GM18951 (cell line): Measurements from ENCODE around the gene SNAPC2.

Experiments
- POLR2A ChIP-seq: IDR thresholded peaks from 4 replicates; pipeline ENCODE4 v1.6.1; 2011; ENCODE audit warnings: mild to moderate bottlenecking; ENCODE audit not compliant: insufficient read length, insufficient read depth; ENCODE audit errors: extremely low read depth
- in situ Hi-C: fragments of 300-500 bp; cut with MboI; formaldehyde crosslinking; loops from one replicate; pipeline ENCODE4 v1.12.0; 2022; ENCODE audit warnings: low sequenced_read_pairs, mixed read lengths, inconsistent platforms; ENCODE audit not compliant: unreplicated experiment

Gene SNAPC2

GRCh38 chr19:7932276-7932929 is 12.3 kb downstream of the SNAPC2 start:
- in situ Hi-C loops = no loop called here
- no peak for TF ChIP-seq POLR2A

- in situ Hi-C loops = no loop called here
- TF ChIP-seq POLR2A = no peak
Observed at GRCh38 chr19:7932930-7933300, 12.8 kb downstream of the SNAPC2 start.

- TF ChIP-seq POLR2A = no peak
- in situ Hi-C loops = no loop called here
Observed at GRCh38 chr19:7933411-7933810, 13.3 kb downstream of the SNAPC2 start.

- in situ Hi-C loops = no loop called here
- TF ChIP-seq POLR2A = no peak
Observed at GRCh38 chr19:7933828-7934725, 13.9 kb downstream of the SNAPC2 start.

- TF ChIP-seq POLR2A = no peak
- in situ Hi-C loops = no loop called here
Observed at GRCh38 chr19:7934766-7935165, 14.6 kb downstream of the SNAPC2 start.

- in situ Hi-C loops = no loop called here
- no peak for TF ChIP-seq POLR2A
Observed at GRCh38 chr19:7940841-7941240, 20.7 kb downstream of the SNAPC2 start.

GRCh38 chr19:7941895-7942596 is 21.9 kb downstream of the SNAPC2 start:
- in situ Hi-C loops = no loop called here
- TF ChIP-seq POLR2A = no peak

- in situ Hi-C loops = no loop called here
- TF ChIP-seq POLR2A = no peak
Observed at GRCh38 chr19:7942981-7943443, 22.9 kb downstream of the SNAPC2 start.

GRCh38 chr19:7943444-7944176 is 23.5 kb downstream of the SNAPC2 start, which contains the start of gene TIMM44:
TSS of gene TIMM44 (minus strand) at chr19:7943666. CDS start at chr19:7943651, 15 bp downstream.
- in situ Hi-C loops = no loop called here

GRCh38 chr19:7944177-7944761 is 24.1 kb downstream of the SNAPC2 start:
- TF ChIP-seq POLR2A = no peak
- in situ Hi-C loops = no loop called here

More at GRCh38 chr19:7943444-7944176, 23.5 kb downstream of the SNAPC2 start, which contains the start of gene TIMM44:
- TF ChIP-seq POLR2A = peak; percentile 91

GRCh38 chr19:7947939-7948338 is 27.8 kb downstream of the SNAPC2 start:
- TF ChIP-seq POLR2A = no peak
- in situ Hi-C loops = no loop called here

- in situ Hi-C loops = no loop called here
- TF ChIP-seq POLR2A = no peak
Observed at GRCh38 chr19:7953060-7953459, 32.9 kb downstream of the SNAPC2 start.
